IPS DF 6.9 (cell line): ENCODE measurements around the gene RPS3.

Source experiments
- DNase-seq: peaks from one replicate; pipeline ENCODE4 v3.0.0-alpha.2; 2013; ENCODE audit warnings: low read depth, low spot score
- H3K27ac ChIP-seq: one replicate; pipeline ENCODE4 v1.5.1; 2013; ENCODE audit warnings: low read length, control low read depth
- H3K27me3 ChIP-seq: 2 replicates; pipeline ENCODE4 v1.6.1; 2013; ENCODE audit warnings: mild to moderate bottlenecking, low read length; ENCODE audit not compliant: control insufficient read depth, insufficient read depth
- H3K36me3 ChIP-seq: 2 replicates; pipeline ENCODE4 v1.6.1; 2013; ENCODE audit warnings: low read length; ENCODE audit not compliant: control insufficient read depth, insufficient read depth
- H3K4me1 ChIP-seq: 2 replicates; pipeline ENCODE4 v1.6.1; 2013; ENCODE audit warnings: low read length; ENCODE audit not compliant: control insufficient read depth, insufficient read depth
- H3K4me3 ChIP-seq: 2 replicates; pipeline ENCODE4 v1.5.1; 2013; ENCODE audit warnings: mild to moderate bottlenecking, low read length
- H3K9me3 ChIP-seq: 2 replicates; pipeline ENCODE4 v1.6.1; 2013; ENCODE audit warnings: low read length, inconsistent platforms; ENCODE audit not compliant: control insufficient read depth, insufficient read depth
- WGBS: extraction: QIAGEN DNeasy Blood & Tissue Kit; methylation state at CpG from one replicate; pipeline ENCODE4 v1.1.7; 2013; ENCODE audit warnings: mixed read lengths, missing lambda C conversion rate; ENCODE audit not compliant: insufficient read length, insufficient coverage; 5-methylcytosine and 5-hydroxymethylcytosine counted together

RPS3 gene

DNA sequence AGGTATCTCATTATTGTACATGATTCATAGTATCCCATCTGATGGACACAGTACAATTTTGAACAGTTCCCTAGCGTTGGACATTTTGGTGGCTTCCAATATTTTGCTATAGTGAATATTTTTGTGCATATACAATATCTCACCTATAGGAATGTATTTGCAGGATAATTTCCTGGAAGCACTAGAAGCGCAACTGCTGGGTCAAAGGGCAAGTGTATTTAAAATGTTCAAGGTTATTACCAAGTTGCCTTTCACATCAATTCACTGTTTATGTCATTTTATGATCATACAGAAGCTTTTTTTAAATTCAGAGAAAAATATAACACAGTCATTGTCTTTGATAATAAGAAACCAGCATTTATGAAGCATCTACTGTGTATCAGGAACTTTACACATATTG is 19.1 kb upstream of the RPS3 start:
- Histone ChIP-seq H3K27ac (no peak overlapping the region), H3K36me3 (no peaks in the 10 kb centered on the region), H3K4me1 (no peaks in the 10 kb centered on the region; the same call in 1 of the 2 replicates), H3K27me3 (no peaks in the 10 kb centered on the region), H3K9me3 (no peaks in the 10 kb centered on the region), H3K4me3 (no peak overlapping the region)
- DNase-seq, result no peak
- WGBS, result no CpG with 5 or more reads among the region's 2 CpGs

DNA sequence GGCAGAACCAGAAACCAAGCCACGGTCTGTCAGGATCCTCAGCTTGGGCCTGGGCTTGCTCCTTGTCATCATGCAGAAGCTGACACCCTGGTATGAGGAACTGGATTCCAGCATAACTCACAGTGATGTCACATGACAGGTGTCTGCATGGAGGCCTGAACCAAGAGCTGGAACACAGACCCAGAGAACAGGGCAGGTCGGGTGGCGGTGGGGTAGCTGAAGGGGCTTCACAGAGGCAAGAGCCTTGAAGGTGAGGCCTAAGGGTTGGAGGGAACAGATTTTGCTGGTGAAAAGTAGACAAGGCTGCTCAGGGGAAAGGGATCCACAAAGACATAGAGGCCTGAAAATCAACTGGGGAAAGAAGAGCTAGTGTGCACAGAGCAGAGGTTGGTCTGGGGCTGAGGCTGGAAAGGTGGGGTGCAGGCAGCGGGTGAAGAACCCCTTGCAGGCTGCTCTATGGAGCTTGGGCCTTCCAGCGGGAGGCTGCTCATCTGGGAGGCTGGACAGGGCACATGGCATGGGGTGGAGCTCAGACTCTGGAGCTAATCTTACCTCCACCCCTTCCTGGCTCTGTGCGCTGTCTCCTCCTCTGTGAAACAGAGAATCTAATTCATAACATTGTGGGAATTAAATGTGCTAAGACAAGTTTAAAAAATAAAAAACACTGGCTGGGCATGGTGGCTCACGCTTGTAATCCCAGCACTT is 18.4 kb upstream of the RPS3 start:
- no peaks in the 10 kb centered on the region for H3K36me3 ChIP-seq
- no CpG with 5 or more reads among the region's 7 CpGs for WGBS
- H3K27ac ChIP-seq, result no peak overlapping the region
- no peaks in the 10 kb centered on the region for H3K27me3 ChIP-seq
- DNase-seq, result no peak
- H3K4me1 ChIP-seq, result no peaks in the 10 kb centered on the region; the same call in 1 of the 2 replicates
- no peaks in the 10 kb centered on the region for H3K9me3 ChIP-seq
- no peak overlapping the region for H3K4me3 ChIP-seq

DNA sequence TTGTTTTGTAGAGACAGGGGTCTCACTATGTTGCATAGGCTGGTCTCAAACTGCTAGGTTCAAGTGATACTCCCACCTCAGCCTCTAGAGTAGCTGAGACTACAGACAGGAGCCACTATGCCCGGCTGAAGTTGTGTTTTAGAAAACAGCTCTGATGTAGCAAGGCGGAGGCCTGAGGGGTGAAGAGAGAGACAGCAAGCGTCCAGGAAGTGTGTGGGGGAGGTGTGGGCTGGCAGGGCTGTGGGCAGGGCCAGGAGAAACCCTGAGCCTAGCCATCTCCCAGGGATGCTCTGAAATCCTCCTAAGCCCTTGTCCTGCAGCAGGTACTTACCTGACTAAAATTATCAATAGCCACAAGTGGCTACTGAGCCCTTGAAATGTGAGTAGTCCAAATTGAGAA is 16.1 kb upstream of the RPS3 start:
- H3K4me1 ChIP-seq, result no peaks in the 10 kb centered on the region; the same call in 1 of the 2 replicates
- no peak overlapping the region for H3K27ac ChIP-seq
- H3K4me3 ChIP-seq, result no peak overlapping the region
- H3K36me3 ChIP-seq, result no peaks in the 10 kb centered on the region
- H3K9me3 ChIP-seq, result no peaks in the 10 kb centered on the region
- peak; percentile 52 for DNase-seq
- H3K27me3 ChIP-seq, result no peaks in the 10 kb centered on the region
- WGBS, result no CpG with 5 or more reads among the region's 3 CpGs

DNA sequence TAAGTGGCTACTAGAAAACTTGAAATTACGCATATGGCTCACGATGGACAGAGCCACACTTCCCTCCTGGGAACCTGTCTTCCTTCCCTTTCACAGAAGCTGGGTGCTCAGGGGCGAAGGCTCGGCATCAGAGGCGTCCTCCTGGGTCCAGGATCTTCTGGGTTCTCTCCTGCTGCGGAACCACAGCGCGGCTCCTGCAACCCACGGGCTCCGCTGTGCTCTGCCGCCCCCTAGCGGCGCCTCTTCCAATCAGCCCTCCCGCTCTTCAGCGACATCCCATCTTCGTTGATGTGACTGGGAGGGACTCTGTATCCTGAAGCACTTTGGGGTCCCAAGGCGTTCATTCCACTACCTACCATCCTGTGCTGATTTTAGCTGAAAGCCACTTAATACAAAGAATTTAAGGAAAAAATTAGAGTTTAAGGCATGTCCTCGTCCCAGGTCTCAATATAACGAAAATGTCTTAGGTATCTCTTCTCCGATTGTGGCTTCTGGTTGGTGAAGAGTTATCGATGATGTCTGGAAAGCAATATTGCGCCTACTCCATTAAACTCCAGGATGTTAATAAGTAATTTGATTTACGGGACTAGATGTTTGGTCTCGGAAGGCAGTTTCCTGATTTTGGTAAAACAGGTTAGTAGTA is 14.8 kb upstream of the RPS3 start:
- Histone ChIP-seq H3K9me3 (no peaks in the 10 kb centered on the region), H3K27ac (no peak overlapping the region), H3K27me3 (no peaks in the 10 kb centered on the region), H3K36me3 (no peaks in the 10 kb centered on the region), H3K4me3 (no peak overlapping the region), H3K4me1 (peaks cover 2% of the 10 kb centered on the region; the same call in 1 of the 2 replicates)
- no CpG with 5 or more reads among the region's 24 CpGs for WGBS
- peak; percentile 80 for DNase-seq

DNA sequence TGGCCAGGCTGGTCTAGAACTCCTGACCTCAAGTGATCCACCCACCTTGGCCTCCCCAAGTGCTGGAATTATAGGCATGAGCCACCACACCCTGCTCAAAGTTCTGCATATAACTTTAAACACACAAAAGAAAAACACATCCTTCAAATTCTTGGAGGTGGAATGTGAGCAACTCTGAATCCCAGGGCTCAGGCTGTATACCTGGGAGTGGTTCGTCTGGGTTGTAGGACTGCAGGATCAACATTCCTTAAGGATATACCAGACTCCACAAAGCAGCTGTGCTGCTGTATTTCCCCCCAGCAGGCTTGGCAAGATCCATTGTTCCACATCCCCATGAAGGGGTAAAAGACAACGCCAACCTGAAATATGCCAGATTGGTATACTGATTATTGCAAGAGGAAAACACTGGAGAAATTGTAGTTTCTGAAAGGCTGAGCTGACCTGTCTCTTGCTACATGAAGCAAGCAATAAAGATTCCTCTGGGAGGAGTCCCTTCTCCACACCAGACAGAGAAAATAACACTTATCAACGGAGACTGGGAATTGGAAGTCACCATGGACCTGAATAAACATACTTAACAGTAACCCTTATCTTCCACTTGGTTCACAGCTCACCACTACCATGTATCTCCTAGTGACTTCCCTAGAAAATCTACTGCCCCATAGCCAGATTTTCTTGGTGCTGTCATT is 12.2 kb upstream of the RPS3 start:
- Histone ChIP-seq H3K4me1 (peaks cover 3% of the 10 kb centered on the region), H3K4me3 (no peak overlapping the region), H3K27me3 (no peaks in the 10 kb centered on the region), H3K27ac (no peak overlapping the region), H3K36me3 (no peaks in the 10 kb centered on the region), H3K9me3 (no peaks in the 10 kb centered on the region)
- WGBS, result no CpG with 5 or more reads among the region's 3 CpGs
- DNase-seq, result no peak

DNA sequence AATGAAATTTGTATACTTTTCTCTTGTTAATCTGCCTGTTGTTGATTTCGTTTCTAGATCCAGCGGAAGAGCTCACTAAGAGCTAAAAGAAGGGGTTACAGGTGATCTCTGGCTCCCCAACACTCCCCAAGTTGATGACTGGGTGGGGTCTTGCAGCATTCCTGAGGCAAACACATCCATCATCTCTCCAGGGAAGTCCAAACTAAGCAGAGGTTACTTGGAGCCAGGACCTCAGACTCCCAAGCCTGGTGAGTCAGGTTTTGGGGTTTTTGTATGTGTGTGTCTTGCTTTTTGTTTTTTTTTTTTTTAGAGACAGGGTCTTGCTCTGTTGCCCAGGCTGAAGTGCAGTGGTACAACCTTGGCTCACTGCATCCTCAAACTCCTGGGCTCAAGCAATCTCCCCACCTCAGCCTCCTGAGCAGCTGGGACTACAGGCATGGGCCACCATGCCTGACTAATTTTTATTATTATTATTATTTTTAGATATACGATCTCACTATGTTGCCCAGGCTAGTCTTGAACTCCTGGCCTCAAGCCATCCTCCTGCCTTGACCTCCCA is 11.5 kb upstream of the RPS3 start:
- no CpG with 5 or more reads among the region's 3 CpGs for WGBS
- Histone ChIP-seq H3K27me3 (no peaks in the 10 kb centered on the region), H3K9me3 (no peaks in the 10 kb centered on the region), H3K36me3 (no peaks in the 10 kb centered on the region), H3K4me3 (no peak overlapping the region), H3K27ac (no peak overlapping the region), H3K4me1 (peaks cover 3% of the 10 kb centered on the region)
- no peak for DNase-seq

DNA sequence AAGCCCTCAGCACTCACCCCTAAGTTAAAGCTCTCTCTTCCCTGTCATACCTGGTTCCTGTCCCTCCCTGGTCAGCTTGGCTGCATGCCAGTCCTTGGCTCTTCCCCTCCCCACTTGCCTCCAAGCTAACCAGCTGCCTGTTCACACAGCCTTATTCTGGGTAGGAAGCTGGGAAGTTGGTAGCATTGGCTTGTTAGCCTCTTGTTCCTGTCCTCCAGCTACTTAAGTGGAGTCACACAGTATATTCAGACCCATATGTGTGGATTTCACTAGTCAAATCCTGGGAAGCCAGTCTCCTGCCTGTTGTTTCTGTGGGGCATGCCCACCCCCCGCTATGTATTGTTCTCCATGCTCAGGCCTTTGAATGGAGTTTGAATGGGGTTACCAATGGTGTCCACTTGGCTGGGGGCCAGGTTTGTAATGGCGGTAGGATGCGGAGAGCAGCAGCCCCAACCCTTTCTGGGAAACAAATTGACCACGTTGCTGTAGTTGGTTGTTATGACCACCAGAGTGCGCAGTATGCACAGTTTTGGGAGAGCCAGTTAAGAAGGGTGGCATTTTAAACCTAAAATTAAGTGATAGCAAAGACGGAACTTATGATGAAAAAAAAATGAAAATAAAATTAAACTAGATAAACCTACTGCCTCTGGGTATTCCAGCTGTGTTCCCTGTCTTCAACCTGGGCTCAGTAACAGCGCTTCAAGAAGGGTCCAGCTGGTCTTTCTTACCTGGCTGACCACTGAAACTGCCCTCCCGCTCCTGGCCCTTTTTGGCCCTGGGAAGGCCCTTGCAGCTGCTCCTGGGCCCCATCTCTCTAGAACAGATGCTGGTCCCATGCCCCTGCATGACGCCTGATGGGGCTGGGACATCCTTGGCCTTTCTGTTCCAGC is 10.7 kb upstream of the RPS3 start:
- peaks cover 3% of the 10 kb centered on the region for H3K4me1 ChIP-seq
- WGBS, result no CpG with 5 or more reads among the region's 9 CpGs
- no peaks in the 10 kb centered on the region for H3K36me3 ChIP-seq
- no peak overlapping the region for H3K4me3 ChIP-seq
- H3K27ac ChIP-seq, result no peak overlapping the region
- peak; percentile 61 for DNase-seq
- no peaks in the 10 kb centered on the region for H3K9me3 ChIP-seq
- no peaks in the 10 kb centered on the region for H3K27me3 ChIP-seq

DNA sequence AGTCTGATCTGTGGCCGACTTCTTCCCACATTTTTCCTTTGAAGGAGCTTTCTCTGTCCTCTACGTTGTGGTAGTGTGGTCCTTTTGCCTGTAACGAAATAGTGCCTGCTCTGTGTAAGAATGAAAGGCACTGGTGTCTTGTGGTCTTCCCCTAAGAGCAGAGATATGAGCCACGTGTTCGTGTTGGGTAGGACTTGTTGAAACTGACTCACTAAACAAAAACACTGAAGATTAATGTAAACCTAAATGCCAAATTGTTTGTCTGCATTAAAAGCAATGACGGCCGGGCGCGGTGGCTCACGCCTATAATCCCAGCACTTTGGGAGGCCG is 10.1 kb upstream of the RPS3 start:
- H3K36me3 ChIP-seq, result no peaks in the 10 kb centered on the region
- no peak for DNase-seq
- no peaks in the 10 kb centered on the region for H3K27me3 ChIP-seq
- no CpG with 5 or more reads among the region's 11 CpGs for WGBS
- H3K4me1 ChIP-seq, result peaks cover 3% of the 10 kb centered on the region
- no peak overlapping the region for H3K27ac ChIP-seq
- H3K9me3 ChIP-seq, result no peaks in the 10 kb centered on the region
- no peak overlapping the region for H3K4me3 ChIP-seq

DNA sequence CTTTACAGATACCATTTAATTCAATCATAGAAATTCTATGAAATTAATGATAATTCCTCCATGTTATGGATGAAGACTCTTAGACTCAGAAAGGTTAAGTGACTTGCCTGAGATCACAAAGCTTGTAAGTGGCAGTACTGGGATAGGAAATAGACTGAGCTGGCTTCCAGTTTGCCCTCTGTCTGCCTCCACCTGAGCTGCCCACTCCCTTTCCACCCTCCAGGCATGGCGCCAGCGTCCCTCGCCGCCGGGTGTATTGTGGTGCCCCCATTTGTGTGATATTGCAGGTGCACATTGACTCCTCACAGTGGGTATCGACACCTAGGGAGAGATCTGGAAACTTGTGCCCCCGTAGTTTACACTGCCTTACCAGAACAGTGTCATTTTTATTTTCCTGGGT is 9.4 kb upstream of the RPS3 start:
- no peaks in the 10 kb centered on the region for H3K9me3 ChIP-seq
- H3K4me1 ChIP-seq, result peaks cover 3% of the 10 kb centered on the region
- no peaks in the 10 kb centered on the region for H3K27me3 ChIP-seq
- H3K27ac ChIP-seq, result no peak overlapping the region
- DNase-seq, result no peak
- no peak overlapping the region for H3K4me3 ChIP-seq
- H3K36me3 ChIP-seq, result no peaks in the 10 kb centered on the region
- no CpG with 5 or more reads among the region's 7 CpGs for WGBS
